Brain microvascular endothelial cell (primary cell): ENCODE data around the gene PSMA1.

Experiments
- DNase-seq: peaks from one replicate; pipeline ENCODE4 v3.0.0-alpha.2; 2020
- H3K27ac ChIP-seq: fragments of 250-450 bp; sonication (Bioruptor Pico); 2 replicates; pipeline ENCODE4 v1.5.1; 2020; ENCODE audit warnings: mild to moderate bottlenecking, moderate library complexity
- H3K27me3 ChIP-seq: fragments of 250-450 bp; sonication (Bioruptor Pico); replicated peaks from 2 replicates; pipeline ENCODE4 v1.5.1; 2020; ENCODE audit warnings: mild to moderate bottlenecking
- H3K36me3 ChIP-seq: fragments of 250-450 bp; sonication (Bioruptor Pico); replicated peaks from 2 replicates; pipeline ENCODE4 v1.5.1; 2020; ENCODE audit warnings: mild to moderate bottlenecking
- H3K4me3 ChIP-seq: 2 replicates; pipeline ENCODE4 v1.5.1; 2011; ENCODE audit warnings: low read depth, mild to moderate bottlenecking, control low read depth, low read length, moderate library complexity
- in situ Hi-C: cut with HindIII; loops from 2 replicates; pipeline ENCODE4 v1.10.0; 2017; ENCODE audit warnings: low sequenced_read_pairs, low pct_ligation_motif_present
- TF ChIP-seq, protein P1 (sequence below): IDR thresholded peaks from 2 replicates; pipeline ENCODE4 v1.5.1; 2011; ENCODE audit warnings: low read depth, mild to moderate bottlenecking, moderate library complexity, low read length, control low read depth, inconsistent platforms; ENCODE audit errors: missing control alignments

Gene PSMA1

GRCh38 chr11:14554959-14555358, 34.8 kb upstream of the PSMA1 start:
- H3K27ac ChIP-seq = no peak overlapping the region
- no peak for DNase-seq

DNA sequence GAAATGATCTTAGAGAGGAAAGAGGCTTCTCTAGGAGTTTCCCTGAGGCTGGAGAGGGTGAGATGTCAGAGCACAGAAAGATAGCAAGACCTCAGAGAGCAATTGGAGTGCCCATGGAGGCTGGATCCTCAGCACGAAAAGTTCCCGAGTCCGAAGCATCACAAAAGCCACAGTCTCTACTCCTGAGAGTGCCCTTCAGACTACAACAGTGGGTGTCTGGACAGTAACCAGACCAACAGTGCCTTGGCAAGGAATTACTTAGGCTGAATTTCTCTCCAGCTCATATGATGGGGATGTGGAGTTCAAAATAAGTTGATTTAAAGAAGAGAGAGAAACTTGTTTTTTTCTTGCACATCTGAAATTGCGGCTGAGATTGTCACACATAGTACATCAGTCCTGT, 31.9 kb upstream of the PSMA1 start:
- Histone ChIP-seq H3K27me3 (no peaks in the 10 kb centered on the region), H3K4me3 (no peak overlapping the region), H3K36me3 (no peaks in the 10 kb centered on the region), H3K27ac (no peak overlapping the region)
- in situ Hi-C loops = no loop called here
- no peak for DNase-seq
- TF ChIP-seq, protein P1, sequence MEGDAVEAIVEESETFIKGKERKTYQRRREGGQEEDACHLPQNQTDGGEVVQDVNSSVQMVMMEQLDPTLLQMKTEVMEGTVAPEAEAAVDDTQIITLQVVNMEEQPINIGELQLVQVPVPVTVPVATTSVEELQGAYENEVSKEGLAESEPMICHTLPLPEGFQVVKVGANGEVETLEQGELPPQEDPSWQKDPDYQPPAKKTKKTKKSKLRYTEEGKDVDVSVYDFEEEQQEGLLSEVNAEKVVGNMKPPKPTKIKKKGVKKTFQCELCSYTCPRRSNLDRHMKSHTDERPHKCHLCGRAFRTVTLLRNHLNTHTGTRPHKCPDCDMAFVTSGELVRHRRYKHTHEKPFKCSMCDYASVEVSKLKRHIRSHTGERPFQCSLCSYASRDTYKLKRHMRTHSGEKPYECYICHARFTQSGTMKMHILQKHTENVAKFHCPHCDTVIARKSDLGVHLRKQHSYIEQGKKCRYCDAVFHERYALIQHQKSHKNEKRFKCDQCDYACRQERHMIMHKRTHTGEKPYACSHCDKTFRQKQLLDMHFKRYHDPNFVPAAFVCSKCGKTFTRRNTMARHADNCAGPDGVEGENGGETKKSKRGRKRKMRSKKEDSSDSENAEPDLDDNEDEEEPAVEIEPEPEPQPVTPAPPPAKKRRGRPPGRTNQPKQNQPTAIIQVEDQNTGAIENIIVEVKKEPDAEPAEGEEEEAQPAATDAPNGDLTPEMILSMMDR = no peak

More at GRCh38 chr11:14554959-14555358, 34.8 kb upstream of the PSMA1 start:
- TF ChIP-seq, protein P1 = no peak
- H3K4me3 ChIP-seq = no peak overlapping the region
- in situ Hi-C loops = no loop called here
- no peaks in the 10 kb centered on the region for H3K36me3 ChIP-seq
- H3K27me3 ChIP-seq = no peaks in the 10 kb centered on the region

DNA sequence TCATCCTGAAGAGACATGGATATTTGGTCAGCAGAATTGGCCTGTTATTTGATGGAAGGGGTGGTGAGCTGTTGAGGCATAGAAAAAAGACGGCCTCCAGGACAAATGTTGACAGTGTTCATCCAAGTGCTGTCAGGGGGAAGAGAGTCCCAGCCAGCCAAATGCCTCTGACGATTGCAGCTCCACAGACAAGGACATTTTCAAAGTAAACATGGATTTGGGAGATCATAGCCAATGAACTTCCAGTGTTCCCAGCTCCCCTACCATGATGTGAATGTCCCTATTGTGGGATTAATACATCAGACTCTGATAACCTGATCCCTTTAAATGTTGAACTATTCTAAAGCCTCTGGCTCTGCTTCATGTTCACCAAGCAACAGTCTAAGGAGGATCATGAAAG, 31.2 kb upstream of the PSMA1 start:
- H3K4me3 ChIP-seq = no peak overlapping the region
- H3K27ac ChIP-seq = no peak overlapping the region
- no peaks in the 10 kb centered on the region for H3K36me3 ChIP-seq
- DNase-seq = no peak
- in situ Hi-C loops = no loop called here
- no peaks in the 10 kb centered on the region for H3K27me3 ChIP-seq
- TF ChIP-seq, protein P1 = no peak

GRCh38 chr11:14549891-14550290, 29.7 kb upstream of the PSMA1 start:
- no peaks in the 10 kb centered on the region for H3K36me3 ChIP-seq

GRCh38 chr11:14547440-14547839, 27.3 kb upstream of the PSMA1 start:
- Histone ChIP-seq H3K4me3 (no peak overlapping the region), H3K36me3 (no peaks in the 10 kb centered on the region), H3K27me3 (no peaks in the 10 kb centered on the region), H3K27ac (no peak overlapping the region)
- in situ Hi-C loops = no loop called here
- TF ChIP-seq, protein P1 = no peak
- DNase-seq = no peak

More at GRCh38 chr11:14549891-14550290, 29.7 kb upstream of the PSMA1 start:
- in situ Hi-C loops = no loop called here
- no peak for DNase-seq
- TF ChIP-seq, protein P1 = no peak
- Histone ChIP-seq H3K4me3 (no peak overlapping the region), H3K27ac (no peak overlapping the region), H3K27me3 (no peaks in the 10 kb centered on the region)

DNA sequence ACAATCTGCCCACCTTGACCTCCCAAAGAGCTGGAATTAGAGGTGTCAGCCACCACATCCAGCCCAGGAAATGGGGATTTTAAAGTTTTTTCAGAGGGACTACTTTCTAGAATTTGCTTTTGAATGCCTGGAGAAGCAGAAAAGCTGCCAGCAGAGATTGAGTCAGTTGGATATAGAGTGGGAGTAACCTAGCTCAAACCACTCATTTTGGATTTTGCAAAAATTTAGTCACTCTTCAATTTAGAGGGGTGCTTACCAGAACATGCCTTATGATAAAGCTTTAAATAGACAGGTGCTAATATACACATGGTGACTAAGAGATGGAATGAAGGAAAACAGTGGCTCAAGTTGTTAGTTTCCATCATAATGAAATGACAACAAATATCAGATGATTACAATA, 26.5 kb upstream of the PSMA1 start:
- Histone ChIP-seq H3K27me3 (no peaks in the 10 kb centered on the region), H3K4me3 (no peak overlapping the region), H3K36me3 (no peaks in the 10 kb centered on the region), H3K27ac (no peak overlapping the region)
- DNase-seq = no peak
- TF ChIP-seq, protein P1 = no peak
- in situ Hi-C loops = no loop called here
